Cerebellar cortex (tissue), 1 donor: Measurements from ENCODE around the gene NRCAM.
A peak's percentile ranks its signal among the peaks of the same experiment; 100 is the strongest.

Experiments
- DNase-seq: peaks from one replicate; pipeline ENCODE4 v3.0.0-alpha.2; 2015; ENCODE audit warnings: low spot score

Gene NRCAM

GRCh38 chr7:108124820-108125219 is 331.4 kb downstream of the NRCAM start:
- DNase-seq, result no peak

GRCh38 chr7:108122181-108122580 is 334.1 kb downstream of the NRCAM start:
- no peak for DNase-seq

GRCh38 chr7:108120933-108121332 is 335.3 kb downstream of the NRCAM start:
- no peak for DNase-seq

GRCh38 chr7:108120196-108120595 is 336.0 kb downstream of the NRCAM start:
- DNase-seq, result no peak

DNA sequence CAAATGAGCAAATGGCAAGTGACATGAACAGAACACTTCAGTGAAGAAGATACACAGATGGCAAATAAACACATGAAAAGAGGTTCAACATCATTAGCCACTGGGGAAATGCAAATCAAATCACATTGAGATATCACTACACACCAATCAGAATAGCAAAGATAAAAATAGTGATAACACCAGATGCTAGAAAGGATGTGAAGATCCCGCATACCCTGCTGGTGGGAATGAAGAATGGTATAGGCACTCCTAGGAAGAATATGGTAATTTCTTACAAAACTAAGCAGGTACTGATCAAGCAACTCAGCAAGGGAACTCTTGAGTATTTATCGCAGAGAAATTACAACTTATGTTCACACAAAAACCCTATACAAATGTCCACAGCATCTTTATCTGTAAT is 337.3 kb downstream of the NRCAM start:
- no peak for DNase-seq

GRCh38 chr7:108114117-108114841 is 342.0 kb downstream of the NRCAM start:
- DNase-seq, result peak; percentile 5

GRCh38 chr7:108112683-108113082 is 343.6 kb downstream of the NRCAM start:
- DNase-seq, result no peak

DNA sequence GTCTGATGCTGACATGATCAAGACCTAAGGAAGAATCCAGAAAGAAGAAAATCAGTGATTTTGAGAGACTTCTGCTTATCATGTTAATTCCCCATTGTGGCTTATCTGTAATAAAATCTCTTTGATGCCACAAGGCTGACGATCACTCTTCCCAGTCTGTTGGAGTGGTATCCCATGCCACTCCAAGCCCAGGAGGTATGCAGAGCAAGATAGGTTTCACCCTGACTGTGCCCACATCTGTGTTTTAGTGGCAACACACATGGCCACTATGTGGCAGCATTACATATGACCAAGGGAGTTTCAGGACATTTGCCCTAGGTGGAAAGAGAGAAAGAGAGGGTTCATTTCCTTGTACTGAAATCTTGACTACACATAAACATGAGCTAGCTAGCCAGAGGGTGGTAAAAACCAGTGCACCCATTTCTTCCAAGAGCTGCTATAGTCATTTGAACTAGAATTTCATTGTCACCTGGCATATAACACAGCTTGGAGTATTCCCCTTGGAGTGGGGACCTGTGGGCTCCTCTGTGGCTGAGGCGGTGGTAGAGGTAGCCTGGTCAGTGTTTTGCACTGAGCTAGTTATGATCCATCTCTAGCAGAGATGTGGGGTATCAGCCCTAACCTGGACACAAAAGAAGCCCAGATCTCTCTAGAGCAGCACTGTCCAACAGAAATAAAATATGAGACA is 346.9 kb downstream of the NRCAM start:
- DNase-seq, result peak; percentile 3

- DNase-seq, result no peak
Observed at GRCh38 chr7:108108131-108108530, 348.1 kb downstream of the NRCAM start.

DNA sequence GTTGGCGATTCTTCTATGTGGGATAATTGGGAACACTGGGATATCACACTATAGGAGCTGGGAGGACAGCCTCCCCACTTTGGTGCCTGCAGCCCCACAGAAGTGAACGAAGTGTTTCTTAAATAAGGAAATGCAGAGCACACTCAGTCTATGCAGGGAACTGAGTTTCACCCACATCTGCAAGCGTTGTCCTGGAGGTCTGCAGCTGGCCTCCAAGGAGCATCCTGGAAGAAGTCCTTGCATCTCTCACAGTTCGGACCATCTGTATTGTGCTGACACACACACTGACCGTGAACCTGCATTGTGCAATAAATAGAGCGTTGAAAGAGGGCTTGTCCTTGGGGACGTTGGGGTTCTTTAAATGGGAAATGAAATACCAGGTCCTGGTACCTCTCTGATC is 351.9 kb downstream of the NRCAM start:
- DNase-seq, result no peak

GRCh38 chr7:108103558-108104298 is 352.5 kb downstream of the NRCAM start:
- no peak for DNase-seq

DNA sequence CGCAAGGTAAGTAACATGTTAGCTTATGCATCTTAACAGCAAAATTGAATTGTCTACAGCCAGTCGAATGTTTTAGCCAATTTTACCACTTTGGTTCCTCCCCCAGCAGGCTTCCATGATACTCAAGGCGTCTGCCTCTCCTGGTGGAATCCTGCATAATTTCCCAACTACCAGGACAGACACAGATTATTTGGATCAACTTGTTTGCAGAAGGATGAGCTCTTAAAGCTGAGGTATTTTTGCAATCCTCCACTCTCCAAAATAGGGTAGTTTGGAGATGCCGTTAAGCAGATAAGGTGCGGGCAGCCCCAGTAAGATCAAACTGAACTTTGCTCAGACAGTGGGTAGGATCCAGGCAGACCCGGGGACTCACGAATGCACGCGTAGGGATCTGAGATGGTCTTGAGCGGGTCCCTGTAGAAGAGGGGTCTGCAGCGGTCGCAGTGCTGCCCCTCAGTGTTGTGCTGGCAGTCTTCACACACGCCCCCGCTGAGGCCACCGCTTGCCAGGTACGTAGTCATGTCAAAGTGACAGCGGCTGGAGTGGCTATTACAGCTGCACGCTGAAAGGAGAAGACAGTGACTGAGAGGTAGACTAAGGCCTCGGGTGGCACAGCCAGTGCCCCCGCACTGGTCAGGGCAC is 353.4 kb downstream of the NRCAM start:
- no peak for DNase-seq

DNA sequence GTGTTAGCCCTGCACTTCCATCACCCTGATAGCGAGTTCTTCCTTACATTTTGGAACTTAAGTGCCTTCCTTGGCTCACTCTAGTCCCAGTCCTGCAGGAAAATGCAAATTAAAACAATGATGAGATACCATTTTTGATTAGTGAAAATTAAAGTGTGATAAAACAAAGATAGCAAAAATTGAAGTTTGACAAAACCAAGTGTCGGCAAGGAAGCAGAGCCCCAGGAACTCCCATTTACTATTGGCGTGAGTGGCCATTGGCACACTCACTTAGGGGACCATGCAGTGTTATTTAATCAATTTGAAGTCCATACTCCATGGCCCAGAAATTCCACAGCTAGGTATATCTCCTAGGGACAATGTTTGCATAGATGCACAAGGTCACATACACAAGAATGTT is 354.5 kb downstream of the NRCAM start:
- DNase-seq, result no peak

- no peak for DNase-seq
Observed at GRCh38 chr7:108099713-108100112, 356.5 kb downstream of the NRCAM start.

DNA sequence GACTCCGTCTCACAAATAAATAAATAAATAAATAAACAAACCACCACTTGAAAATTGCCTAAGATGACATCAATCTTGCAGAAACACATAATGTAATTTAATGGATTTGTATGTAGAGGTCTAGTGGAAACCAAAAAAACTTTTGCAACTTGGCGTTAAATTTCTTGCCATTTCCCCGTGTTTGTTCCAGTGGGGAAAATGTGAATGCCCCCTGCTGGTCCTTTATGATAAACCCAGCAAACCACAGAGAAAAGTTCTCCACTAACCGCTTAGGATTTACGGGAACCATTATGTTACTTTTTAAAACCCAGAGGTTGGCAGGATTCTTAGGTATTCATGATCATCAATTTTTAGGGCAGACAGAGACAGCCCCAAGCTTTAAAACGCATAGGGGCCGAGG is 358.5 kb downstream of the NRCAM start:
- DNase-seq, result no peak
